Uterus (tissue), 4 donors: Measurements from ENCODE around the gene SLC25A17. TPM values are rescaled to one million over a fixed set of nuclear protein-coding genes. Genes with fewer than 3 reads are reported as not detected.

Source experiments
- DNase-seq, 2 donors: peaks; one replicate each; pipeline ENCODE4 v3.0.0-alpha.2; 2019 to 2020
- H3K27ac ChIP-seq, 2 donors: fragments of 200-600 bp; sonication (generic); 1 replicate in 1 of 2; 2 replicates in 1 of 2; pipeline ENCODE4 v1.5.1; 2016 to 2018
- H3K27me3 ChIP-seq, 2 donors: fragments of 200-600 bp; sonication (generic); one replicate each; pipeline ENCODE4 v1.5.1; 2018 to 2019; ENCODE audit warnings: control low read depth in 1 of 2
- H3K36me3 ChIP-seq, 2 donors: fragments of 200-600 bp; sonication (generic); one replicate each; pipeline ENCODE4 v1.5.1; 2019; ENCODE audit warnings: control low read depth in 1 of 2
- H3K4me1 ChIP-seq, 2 donors: fragments of 200-600 bp; sonication (generic); one replicate each; pipeline ENCODE4 v1.5.1; 2018 to 2019; ENCODE audit warnings: control low read depth in 1 of 2
- H3K4me3 ChIP-seq, 2 donors: fragments of 200-600 bp; sonication (generic); 1 replicate in 1 of 2; 2 replicates in 1 of 2; pipeline ENCODE4 v1.5.1; 2018 to 2019; ENCODE audit warnings: mild to moderate bottlenecking in 1 of 2
- H3K9me3 ChIP-seq, 2 donors: fragments of 200-600 bp; sonication (generic); one replicate each; pipeline ENCODE4 v1.5.1; 2019; ENCODE audit warnings: control low read depth in 1 of 2
- CTCF ChIP-seq, 4 experiments: fragments of 200-600 bp in 2 of 4; fragments of 450-650 bp in 2 of 4; sonication (generic) in 2 of 4; IDR thresholded peaks; one replicate each; pipeline ENCODE4 v1.5.1; 2016 to 2019; ENCODE audit warnings: antibody characterized with exemption in 4 of 4, mild to moderate bottlenecking in 2 of 4, moderate library complexity in 1 of 4
- POLR2A ChIP-seq, 2 donors: fragments of 450-650 bp; IDR thresholded peaks; one replicate each; pipeline ENCODE4 v1.6.1; 2016; ENCODE audit warnings: antibody characterized with exemption in 2 of 2, mild to moderate bottlenecking in 1 of 2, moderate library complexity in 1 of 2
- intact Hi-C: fragments of 100-400 bp; cut with DNase I; formaldehyde crosslinking; loops from one replicate; pipeline ENCODE4 v1.15.1; 2023; ENCODE audit warnings: low total_unique reads
- total RNA-seq, 4 donors: library from RNA; depleted of rRNA in 3 of 4; stranded (reverse); fragments of >200 nt in 3 of 4; gene quantifications; one replicate each; pipeline versions ENCODE4 v1.1.0 to v1.2.4, GENCODE V29; 2014 to 2023
- donor health status: DM: yes; HTN: yes; CAD: no.

Gene SLC25A17
- total RNA-seq, 4 donors from 2014 or later = 12.6 to 34.5 (median 20.7) TPM

- intact Hi-C loops = no loop called here
- TF ChIP-seq POLR2A (IDR thresholded peaks at IDR 0.05) (no peak), CTCF (IDR thresholded peaks at IDR 0.05) (no peak)
Measured at GRCh38 chr22:40805699-40806203, 13.4 kb downstream of the SLC25A17 start.

GRCh38 chr22:40805239-40805638 lies 13.9 kb downstream of the SLC25A17 start:
- H3K9me3 ChIP-seq = no peaks in the 10 kb centered on the region
- DNase-seq = no peak
- no peak overlapping the region for H3K27ac ChIP-seq
- H3K4me1 ChIP-seq = no peaks in the 10 kb centered on the region
- intact Hi-C loops = no loop called here
- H3K36me3 ChIP-seq = no peaks in the 10 kb centered on the region
- H3K27me3 ChIP-seq = no peaks in the 10 kb centered on the region
- TF ChIP-seq POLR2A (IDR thresholded peaks at IDR 0.05) (no peak), CTCF (IDR thresholded peaks at IDR 0.05) (no peak)
- no peak overlapping the region for H3K4me3 ChIP-seq

More at GRCh38 chr22:40805699-40806203, 13.4 kb downstream of the SLC25A17 start:
- Histone ChIP-seq H3K27ac (no peak overlapping the region), H3K4me1 (no peaks in the 10 kb centered on the region), H3K9me3 (no peaks in the 10 kb centered on the region), H3K27me3 (no peaks in the 10 kb centered on the region), H3K36me3 (no peaks in the 10 kb centered on the region), H3K4me3 (no peak overlapping the region)
- DNase-seq = no peak

- DNase-seq = no peak
- no peak overlapping the region for H3K4me3 ChIP-seq
- no peaks in the 10 kb centered on the region for H3K9me3 ChIP-seq
- intact Hi-C loops = no loop called here
- no peaks in the 10 kb centered on the region for H3K36me3 ChIP-seq
- TF ChIP-seq POLR2A (IDR thresholded peaks at IDR 0.05) (no peak), CTCF (IDR thresholded peaks at IDR 0.05) (no peak)
- H3K4me1 ChIP-seq = no peaks in the 10 kb centered on the region
- no peaks in the 10 kb centered on the region for H3K27me3 ChIP-seq
- H3K27ac ChIP-seq = peak overlapping the region in 1 of 2 donors; percentile 43
Measured at GRCh38 chr22:40803321-40803720, 15.8 kb downstream of the SLC25A17 start.

GRCh38 chr22:40799008-40799407 lies 20.1 kb downstream of the SLC25A17 start:
- Histone ChIP-seq H3K4me3 (no peak overlapping the region), H3K4me1 (no peaks in the 10 kb centered on the region), H3K27me3 (no peaks in the 10 kb centered on the region), H3K9me3 (no peaks in the 10 kb centered on the region), H3K27ac (no peak overlapping the region), H3K36me3 (no peaks in the 10 kb centered on the region)
- TF ChIP-seq CTCF (IDR thresholded peaks at IDR 0.05) = no peak
- no peak for TF ChIP-seq POLR2A (IDR thresholded peaks at IDR 0.05)
- DNase-seq = no peak
- intact Hi-C loops = no loop called here

GRCh38 chr22:40797427-40797826 lies 21.7 kb downstream of the SLC25A17 start:
- H3K4me3 ChIP-seq = no peak overlapping the region
- no peaks in the 10 kb centered on the region for H3K9me3 ChIP-seq
- intact Hi-C loops = no loop called here
- H3K27me3 ChIP-seq = no peaks in the 10 kb centered on the region
- TF ChIP-seq CTCF (IDR thresholded peaks at IDR 0.05) = no peak
- TF ChIP-seq POLR2A (IDR thresholded peaks at IDR 0.05) = no peak
- DNase-seq = no peak
- H3K4me1 ChIP-seq = no peaks in the 10 kb centered on the region
- H3K27ac ChIP-seq = peak overlapping the region; percentile 44 to 63
- H3K36me3 ChIP-seq = no peaks in the 10 kb centered on the region
